ENCODE measurements around the gene ZSWIM5.
"Not testable (repeated sequence)": the region's sequence is repeated elsewhere in the genome, so short reads cannot be mapped to it uniquely, and the experiment has no call there.

Gene ZSWIM5

DNA sequence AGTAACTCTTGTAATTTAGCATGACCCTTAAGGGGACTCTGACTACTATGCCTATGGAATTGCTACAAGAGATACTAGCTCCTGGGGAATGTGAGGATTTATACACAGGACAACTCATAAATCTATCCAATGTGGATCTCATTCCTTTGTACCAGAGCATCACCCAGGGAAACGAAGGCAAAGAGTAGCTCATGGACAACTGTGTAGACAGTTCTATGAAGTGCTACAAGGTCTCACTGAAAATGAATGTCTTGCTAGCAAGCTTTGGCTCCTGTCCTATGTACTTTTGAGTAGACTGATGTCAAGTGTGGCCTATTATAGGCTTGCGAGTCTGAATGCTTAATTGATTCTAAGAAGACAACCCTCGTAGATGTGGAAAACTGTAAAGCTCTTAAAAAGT is 93.7 kb downstream of the ZSWIM5 start:
- H3K27me3 ChIP-seq (ENCODE audit: insufficient read depth, poor library complexity, severe bottlenecking), result peaks cover 3% of the 10 kb centered on the region
- H3K4me1 ChIP-seq (ENCODE audit: insufficient read depth, poor library complexity, severe bottlenecking), result no peaks in the 10 kb centered on the region
- no peaks in the 10 kb centered on the region for H3K9me3 ChIP-seq (ENCODE audit: severe bottlenecking)
- DNase-seq (ENCODE audit: low spot score) (no peak), ATAC-seq (ENCODE audit: low read depth) (no peak)
- H3K36me3 ChIP-seq (ENCODE audit: low read depth), result no peaks in the 10 kb centered on the region
- no peak overlapping the region for H3K27ac ChIP-seq (ENCODE audit: poor library complexity, severe bottlenecking)
- H3K4me3 ChIP-seq (ENCODE audit: severe bottlenecking), result no peak overlapping the region
- no peak for TF ChIP-seq CTCF (IDR thresholded peaks at IDR 0.05; ENCODE audit: poor library complexity, severe bottlenecking)

DNA sequence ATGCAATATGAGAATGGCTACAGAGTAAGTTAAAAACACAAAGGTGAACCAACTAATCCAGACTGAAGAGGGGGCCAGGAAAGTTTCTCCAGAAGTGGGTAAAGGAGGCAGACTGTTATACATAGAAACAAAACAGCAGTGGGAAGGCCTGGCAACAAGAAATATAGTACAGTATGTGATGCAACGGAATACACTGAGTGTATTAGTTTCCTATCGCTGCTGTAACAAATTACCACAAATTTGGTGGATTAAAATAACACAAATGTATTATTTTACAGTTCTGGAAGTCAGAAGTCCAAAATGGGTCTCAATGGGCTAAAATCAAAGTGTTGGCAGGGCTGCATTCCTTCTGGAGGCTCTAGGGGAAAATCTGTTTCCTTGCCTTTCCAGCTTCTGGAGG is 95.2 kb downstream of the ZSWIM5 start:
- Histone ChIP-seq H3K27me3 (ENCODE audit: insufficient read depth, poor library complexity, severe bottlenecking) (peaks cover 3% of the 10 kb centered on the region), H3K27ac (ENCODE audit: poor library complexity, severe bottlenecking) (no peak overlapping the region), H3K4me3 (ENCODE audit: severe bottlenecking) (no peak overlapping the region), H3K36me3 (ENCODE audit: low read depth) (no peaks in the 10 kb centered on the region), H3K9me3 (ENCODE audit: severe bottlenecking) (no peaks in the 10 kb centered on the region), H3K4me1 (ENCODE audit: insufficient read depth, poor library complexity, severe bottlenecking) (no peaks in the 10 kb centered on the region)
- DNase-seq (ENCODE audit: low spot score) (no peak), ATAC-seq (ENCODE audit: low read depth) (no peak)
- no peak for TF ChIP-seq CTCF (IDR thresholded peaks at IDR 0.05; ENCODE audit: poor library complexity, severe bottlenecking)

GRCh38 chr1:45107782-45108181 is 98.6 kb downstream of the ZSWIM5 start:
- Histone ChIP-seq H3K36me3 (ENCODE audit: low read depth) (no peaks in the 10 kb centered on the region), H3K9me3 (ENCODE audit: severe bottlenecking) (no peaks in the 10 kb centered on the region), H3K4me1 (ENCODE audit: insufficient read depth, poor library complexity, severe bottlenecking) (no peaks in the 10 kb centered on the region), H3K27ac (ENCODE audit: poor library complexity, severe bottlenecking) (no peak overlapping the region), H3K27me3 (ENCODE audit: insufficient read depth, poor library complexity, severe bottlenecking) (peaks cover 3% of the 10 kb centered on the region), H3K4me3 (ENCODE audit: severe bottlenecking) (no peak overlapping the region)
- no peak for ATAC-seq (ENCODE audit: low read depth)
- no peak for DNase-seq (ENCODE audit: low spot score)
- TF ChIP-seq CTCF (IDR thresholded peaks at IDR 0.05; ENCODE audit: poor library complexity, severe bottlenecking), result no peak

GRCh38 chr1:45106864-45107263 is 99.5 kb downstream of the ZSWIM5 start:
- H3K27ac ChIP-seq (ENCODE audit: poor library complexity, severe bottlenecking); DNase-seq (ENCODE audit: low spot score); H3K36me3 ChIP-seq (ENCODE audit: low read depth); H3K4me1 ChIP-seq (ENCODE audit: insufficient read depth, poor library complexity, severe bottlenecking); H3K27me3 ChIP-seq (ENCODE audit: insufficient read depth, poor library complexity, severe bottlenecking); H3K9me3 ChIP-seq (ENCODE audit: severe bottlenecking); H3K4me3 ChIP-seq (ENCODE audit: severe bottlenecking); ATAC-seq (ENCODE audit: low read depth): not testable (repeated sequence)

- H3K9me3 ChIP-seq (ENCODE audit: severe bottlenecking); H3K4me3 ChIP-seq (ENCODE audit: severe bottlenecking); H3K36me3 ChIP-seq (ENCODE audit: low read depth); H3K4me1 ChIP-seq (ENCODE audit: insufficient read depth, poor library complexity, severe bottlenecking); H3K27ac ChIP-seq (ENCODE audit: poor library complexity, severe bottlenecking); ATAC-seq (ENCODE audit: low read depth); DNase-seq (ENCODE audit: low spot score); H3K27me3 ChIP-seq (ENCODE audit: insufficient read depth, poor library complexity, severe bottlenecking): not testable (repeated sequence)
Measured at GRCh38 chr1:45106156-45106545, 100.3 kb downstream of the ZSWIM5 start.

GRCh38 chr1:45105486-45106155 is 100.8 kb downstream of the ZSWIM5 start:
- not testable (repeated sequence) for H3K4me3 ChIP-seq (ENCODE audit: severe bottlenecking); DNase-seq (ENCODE audit: low spot score); H3K9me3 ChIP-seq (ENCODE audit: severe bottlenecking); H3K36me3 ChIP-seq (ENCODE audit: low read depth); H3K27ac ChIP-seq (ENCODE audit: poor library complexity, severe bottlenecking); H3K4me1 ChIP-seq (ENCODE audit: insufficient read depth, poor library complexity, severe bottlenecking); H3K27me3 ChIP-seq (ENCODE audit: insufficient read depth, poor library complexity, severe bottlenecking); ATAC-seq (ENCODE audit: low read depth)

Measured in RWPE2 (cell line).